Keratinocyte (primary cell): ENCODE results near the gene F5.

Experiments used
- EZH2 ChIP-seq: IDR thresholded peaks from one replicate; pipeline ENCODE4 v1.6.1; 2012; ENCODE audit warnings: inconsistent platforms, mild to moderate bottlenecking, low read length, moderate library complexity
- TF ChIP-seq, protein P1 (sequence below), 3 experiments: IDR thresholded peaks in 1 of 3; conservative IDR thresholded peaks in 1 of 3; optimal IDR thresholded peaks in 1 of 3; 2 replicates in 2 of 3; 3 replicates in 1 of 3; pipeline versions ENCODE3 to v1.5.1; 2011; ENCODE audit warnings: low read length in 3 of 3, mild to moderate bottlenecking in 3 of 3, moderate library complexity in 2 of 3, control low read depth in 1 of 3, inconsistent platforms in 1 of 3; ENCODE audit not compliant: insufficient read depth in 2 of 3; ENCODE audit errors: extremely low read depth in 1 of 3

DNA sequence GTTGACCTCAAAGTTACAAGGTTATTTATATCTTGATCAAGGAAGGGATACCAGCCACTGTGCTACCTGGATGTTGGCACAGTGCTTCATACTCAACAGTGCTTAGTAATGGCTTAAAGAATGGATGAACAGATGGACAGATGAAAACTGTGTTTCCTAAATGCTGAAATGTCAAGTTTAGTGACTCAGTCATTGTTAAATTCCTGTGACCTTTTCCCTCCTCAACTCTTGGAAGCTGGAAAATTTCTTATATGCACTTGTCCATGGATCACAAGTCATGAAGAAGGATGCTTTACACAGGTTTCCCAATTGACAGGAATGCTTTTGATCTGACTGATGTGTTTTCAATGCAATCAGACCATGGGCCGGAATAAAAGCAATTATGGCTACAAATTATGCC, 60.9 kb downstream of the F5 start:
- TF ChIP-seq, protein P1, sequence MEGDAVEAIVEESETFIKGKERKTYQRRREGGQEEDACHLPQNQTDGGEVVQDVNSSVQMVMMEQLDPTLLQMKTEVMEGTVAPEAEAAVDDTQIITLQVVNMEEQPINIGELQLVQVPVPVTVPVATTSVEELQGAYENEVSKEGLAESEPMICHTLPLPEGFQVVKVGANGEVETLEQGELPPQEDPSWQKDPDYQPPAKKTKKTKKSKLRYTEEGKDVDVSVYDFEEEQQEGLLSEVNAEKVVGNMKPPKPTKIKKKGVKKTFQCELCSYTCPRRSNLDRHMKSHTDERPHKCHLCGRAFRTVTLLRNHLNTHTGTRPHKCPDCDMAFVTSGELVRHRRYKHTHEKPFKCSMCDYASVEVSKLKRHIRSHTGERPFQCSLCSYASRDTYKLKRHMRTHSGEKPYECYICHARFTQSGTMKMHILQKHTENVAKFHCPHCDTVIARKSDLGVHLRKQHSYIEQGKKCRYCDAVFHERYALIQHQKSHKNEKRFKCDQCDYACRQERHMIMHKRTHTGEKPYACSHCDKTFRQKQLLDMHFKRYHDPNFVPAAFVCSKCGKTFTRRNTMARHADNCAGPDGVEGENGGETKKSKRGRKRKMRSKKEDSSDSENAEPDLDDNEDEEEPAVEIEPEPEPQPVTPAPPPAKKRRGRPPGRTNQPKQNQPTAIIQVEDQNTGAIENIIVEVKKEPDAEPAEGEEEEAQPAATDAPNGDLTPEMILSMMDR (optimal IDR thresholded peaks at IDR 0.05 in 1 of 3, IDR thresholded peaks at IDR 0.05 in 1 of 3, conservative IDR thresholded peaks at IDR 0.05 in 1 of 3; ENCODE audit: extremely low read depth in 1 of 3, insufficient read depth in 2 of 3, low read length in 3 of 3) = no peak
- no peak for TF ChIP-seq EZH2
